Thoracic aorta (tissue), 2 donors: ENCODE measurements around the gene IGF1R. TPM values are rescaled to one million over a fixed set of nuclear protein-coding genes. Genes with fewer than 3 reads are reported as not detected.

Experiments
- ATAC-seq: fragments of 150-250 bp; one replicate; pipeline ENCODE4 v1.8.0; 2017; ENCODE audit warnings: low read depth; ENCODE audit not compliant: insufficient number of reproducible peaks, low FRiP score
- DNase-seq: peaks from one replicate; pipeline ENCODE4 v3.0.0-alpha.2; 2020; ENCODE audit warnings: low spot score
- H3K27ac ChIP-seq, 2 donors: fragments of 200-600 bp; sonication (generic); 1 replicate in 1 of 2; 2 replicates in 1 of 2; pipeline ENCODE4 v1.5.1; 2016; ENCODE audit warnings: mild to moderate bottlenecking in 2 of 2, moderate library complexity in 2 of 2
- H3K27me3 ChIP-seq: fragments of 200-600 bp; sonication (generic); replicated peaks from 2 replicates; pipeline ENCODE4 v1.6.0; 2016; ENCODE audit warnings: mild to moderate bottlenecking; ENCODE audit not compliant: insufficient read depth
- H3K36me3 ChIP-seq: fragments of 200-600 bp; sonication (generic); one replicate; pipeline ENCODE4 v1.5.1; 2016
- H3K4me1 ChIP-seq, 2 donors: fragments of 200-600 bp; sonication (generic); 1 replicate in 1 of 2; 2 replicates in 1 of 2; pipeline versions ENCODE4 v1.5.1 to v1.6.0; 2016; ENCODE audit warnings: low read depth in 2 of 2, mild to moderate bottlenecking in 1 of 2; ENCODE audit not compliant: control insufficient read depth in 1 of 2
- H3K4me3 ChIP-seq: fragments of 200-600 bp; sonication (generic); 2 replicates; pipeline ENCODE4 v1.5.1; 2016; ENCODE audit warnings: mild to moderate bottlenecking
- H3K9me3 ChIP-seq: fragments of 200-600 bp; sonication (generic); 2 replicates; pipeline ENCODE4 v1.5.1; 2016
- total RNA-seq, 2 donors: library from RNA; depleted of rRNA; stranded (reverse); fragments of >200 nt; gene quantifications; one replicate each; pipeline versions ENCODE4 v1.1.0 to v1.2.3, GENCODE V29; 2016
- TF ChIP-seq, protein P1 (sequence below): fragments of 200-600 bp; sonication (generic); IDR thresholded peaks from one replicate; pipeline ENCODE4 v1.5.1; 2019; ENCODE audit warnings: antibody characterized with exemption

The IGF1R gene
- total RNA-seq, 2 donors from 2014 or later: 127 to 159 TPM

DNA sequence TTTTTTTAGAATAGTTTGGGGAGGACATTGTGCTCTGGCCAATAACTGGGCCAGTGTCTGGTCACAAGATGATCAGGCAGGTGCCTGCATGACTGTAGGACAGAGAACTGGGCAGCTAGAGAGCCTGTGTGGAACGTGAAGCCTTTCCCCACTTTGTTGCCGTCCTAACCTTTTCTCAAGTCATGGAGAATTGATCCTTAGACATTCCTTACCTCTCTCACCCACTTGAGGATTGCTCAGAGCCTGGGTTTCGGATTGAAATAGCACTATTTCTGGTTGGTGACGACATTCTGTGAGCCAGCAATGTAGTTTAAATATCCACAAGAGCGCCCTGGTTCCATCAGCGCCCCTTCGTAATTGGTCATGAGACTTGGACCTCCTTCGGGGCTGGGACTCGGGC lies 138.4 kb downstream of the IGF1R start:
- Histone ChIP-seq H3K27me3 (no peaks in the 10 kb centered on the region), H3K4me1 (peaks cover 12 to 72% of the 10 kb centered on the region in 2 donors), H3K36me3 (no peaks in the 10 kb centered on the region), H3K4me3 (no peak overlapping the region), H3K9me3 (no peaks in the 10 kb centered on the region), H3K27ac (no peak overlapping the region)
- no peak for ATAC-seq
- DNase-seq: no peak
- TF ChIP-seq, protein P1, sequence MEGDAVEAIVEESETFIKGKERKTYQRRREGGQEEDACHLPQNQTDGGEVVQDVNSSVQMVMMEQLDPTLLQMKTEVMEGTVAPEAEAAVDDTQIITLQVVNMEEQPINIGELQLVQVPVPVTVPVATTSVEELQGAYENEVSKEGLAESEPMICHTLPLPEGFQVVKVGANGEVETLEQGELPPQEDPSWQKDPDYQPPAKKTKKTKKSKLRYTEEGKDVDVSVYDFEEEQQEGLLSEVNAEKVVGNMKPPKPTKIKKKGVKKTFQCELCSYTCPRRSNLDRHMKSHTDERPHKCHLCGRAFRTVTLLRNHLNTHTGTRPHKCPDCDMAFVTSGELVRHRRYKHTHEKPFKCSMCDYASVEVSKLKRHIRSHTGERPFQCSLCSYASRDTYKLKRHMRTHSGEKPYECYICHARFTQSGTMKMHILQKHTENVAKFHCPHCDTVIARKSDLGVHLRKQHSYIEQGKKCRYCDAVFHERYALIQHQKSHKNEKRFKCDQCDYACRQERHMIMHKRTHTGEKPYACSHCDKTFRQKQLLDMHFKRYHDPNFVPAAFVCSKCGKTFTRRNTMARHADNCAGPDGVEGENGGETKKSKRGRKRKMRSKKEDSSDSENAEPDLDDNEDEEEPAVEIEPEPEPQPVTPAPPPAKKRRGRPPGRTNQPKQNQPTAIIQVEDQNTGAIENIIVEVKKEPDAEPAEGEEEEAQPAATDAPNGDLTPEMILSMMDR: no peak

- no peaks in the 10 kb centered on the region for H3K36me3 ChIP-seq
- TF ChIP-seq, protein P1: no peak
- no peak overlapping the region for H3K4me3 ChIP-seq
- ATAC-seq: no peak
- DNase-seq: no peak
- H3K27ac ChIP-seq: no peak overlapping the region
- H3K27me3 ChIP-seq: no peaks in the 10 kb centered on the region
- H3K9me3 ChIP-seq: no peaks in the 10 kb centered on the region
- peaks cover 16 to 77% of the 10 kb centered on the region in 2 donors for H3K4me1 ChIP-seq
Measured at GRCh38 chr15:98787194-98787593, 138.9 kb downstream of the IGF1R start.

- H3K4me3 ChIP-seq: no peak overlapping the region
- H3K27me3 ChIP-seq: no peaks in the 10 kb centered on the region
- H3K36me3 ChIP-seq: no peaks in the 10 kb centered on the region
- H3K4me1 ChIP-seq: peaks cover 25 to 81% of the 10 kb centered on the region in 2 donors
- H3K27ac ChIP-seq: no peak overlapping the region
- H3K9me3 ChIP-seq: no peaks in the 10 kb centered on the region
- DNase-seq (no peak), ATAC-seq (no peak)
- TF ChIP-seq, protein P1: no peak
Measured at GRCh38 chr15:98787936-98788757, 139.8 kb downstream of the IGF1R start.

- H3K4me3 ChIP-seq: no peak overlapping the region
- no peaks in the 10 kb centered on the region for H3K9me3 ChIP-seq
- ATAC-seq (no peak), DNase-seq (no peak)
- TF ChIP-seq, protein P1: no peak
- H3K27me3 ChIP-seq: no peaks in the 10 kb centered on the region
- no peak overlapping the region for H3K27ac ChIP-seq
- H3K4me1 ChIP-seq: peaks cover 25 to 84% of the 10 kb centered on the region in 2 donors
- H3K36me3 ChIP-seq: no peaks in the 10 kb centered on the region
Measured at GRCh38 chr15:98789020-98789419, 140.7 kb downstream of the IGF1R start.

DNA sequence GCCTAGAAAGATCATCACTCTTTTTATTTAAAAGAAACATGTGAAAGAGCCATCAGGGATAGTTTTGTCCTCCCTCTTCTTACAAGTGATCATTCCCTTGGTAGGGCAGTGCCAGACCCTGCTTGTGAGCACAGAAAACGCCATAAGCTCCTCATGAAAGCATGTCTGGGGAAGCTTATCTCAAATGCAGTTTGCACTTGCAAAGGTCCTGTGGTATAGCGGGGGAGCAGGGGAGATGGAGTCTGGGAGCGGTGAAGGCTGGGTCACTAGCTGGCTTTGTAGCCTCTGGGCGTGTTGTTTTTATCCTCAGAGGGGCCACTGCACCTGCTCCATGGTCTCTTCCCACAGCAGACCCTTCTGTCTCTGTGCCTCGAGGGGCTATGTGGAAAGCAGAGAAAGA lies 141.9 kb downstream of the IGF1R start:
- ATAC-seq: no peak
- no peak overlapping the region for H3K27ac ChIP-seq
- H3K36me3 ChIP-seq: no peaks in the 10 kb centered on the region
- H3K4me1 ChIP-seq: peaks cover 25 to 84% of the 10 kb centered on the region in 2 donors
- no peak overlapping the region for H3K4me3 ChIP-seq
- no peaks in the 10 kb centered on the region for H3K9me3 ChIP-seq
- TF ChIP-seq, protein P1: no peak
- no peak for DNase-seq
- no peaks in the 10 kb centered on the region for H3K27me3 ChIP-seq
